SK-N-SH (cell line): Measurements from ENCODE around the gene IL2RA. TPM values are rescaled to one million over a fixed set of nuclear protein-coding genes. Genes with fewer than 3 reads are reported as not detected.

ENCODE experiments used
- CTCF ChIA-PET: fragments of 300-600, 350-600 bp; formaldehyde crosslinking; extraction: SDS; loops from one replicate; lab custom pipeline; 2021; lab: Yijun Ruan, JAX
- POLR2A ChIA-PET: fragments of 350-600 bp; sonication (Branson Sonifier 250); formaldehyde crosslinking; extraction: SDS; loops from one replicate; lab custom pipeline; 2020; ENCODE audit warnings: antibody characterized with exemption, inconsistent platforms; lab: Yijun Ruan, JAX
- DNase-seq: peaks from one replicate; pipeline ENCODE4 v3.0.0; 2012
- H2AFZ ChIP-seq: fragments of 200-600 bp; sonication (generic); 2 replicates; pipeline ENCODE4 v1.8.1; 2016; ENCODE audit warnings: antibody characterized with exemption, mild to moderate bottlenecking, low read depth
- H3F3A ChIP-seq: fragments of 200-600 bp; sonication (generic); replicated peaks from 2 replicates; pipeline ENCODE3; 2016; ENCODE audit warnings: antibody characterized with exemption, mild to moderate bottlenecking; ENCODE audit not compliant: insufficient read depth
- H3K27ac ChIP-seq, 2 experiments: fragments of 200-500 bp in 1 of 2; fragments of 200-600 bp in 1 of 2; sonication (Bioruptor generic) in 1 of 2; sonication (generic), shearing (Covaris generic) in 1 of 2; 2 replicates each; pipeline versions ENCODE4 v1.5.1 to v1.6.1; 2014 to 2016; ENCODE audit warnings: low read depth in 2 of 2, inconsistent platforms in 1 of 2, low read length in 1 of 2, mild to moderate bottlenecking in 1 of 2, mixed read lengths in 1 of 2
- H3K27me3 ChIP-seq: fragments of 200-600 bp; sonication (generic), shearing (Covaris generic); 2 replicates; pipeline ENCODE4 v1.6.1; 2016; ENCODE audit warnings: mixed run types; ENCODE audit not compliant: insufficient read depth
- H3K36me3 ChIP-seq, 2 experiments: fragments of 200-500 bp in 1 of 2; fragments of 200-600 bp in 1 of 2; sonication (Bioruptor generic) in 1 of 2; sonication (generic) in 1 of 2; replicated peaks in 1 of 2; 2 replicates each; pipeline versions ENCODE3 to v1.5.1; 2014 to 2016; ENCODE audit warnings: low read length in 1 of 2, mild to moderate bottlenecking in 1 of 2; ENCODE audit not compliant: insufficient read depth in 2 of 2, control insufficient read depth in 1 of 2
- H3K4me1 ChIP-seq, 2 experiments: fragments of 200-500 bp in 1 of 2; fragments of 200-600 bp in 1 of 2; sonication (Bioruptor generic) in 1 of 2; sonication (generic), shearing (Covaris generic) in 1 of 2; 2 replicates each; pipeline versions ENCODE4 v1.5.1 to v1.6.1; 2014 to 2016; ENCODE audit warnings: low read depth in 1 of 2, low read length in 1 of 2, mixed run types in 1 of 2; ENCODE audit not compliant: insufficient read depth in 2 of 2, control insufficient read depth in 1 of 2
- H3K4me2 ChIP-seq: fragments of 200-600 bp; sonication (generic), shearing (Covaris generic); 2 replicates; pipeline ENCODE4 v1.6.1; 2017; ENCODE audit warnings: mixed run types
- H3K4me3 ChIP-seq, 2 experiments: fragments of 200-500 bp in 1 of 2; fragments of 200-600 bp in 1 of 2; sonication (Bioruptor generic) in 1 of 2; sonication (generic), shearing (Covaris generic) in 1 of 2; 2 replicates each; pipeline versions ENCODE4 v1.5.1 to v1.8.1; 2014 to 2016; ENCODE audit warnings: low read depth in 2 of 2, inconsistent platforms in 1 of 2, low read length in 1 of 2, mild to moderate bottlenecking in 1 of 2, mixed read lengths in 1 of 2, moderate library complexity in 1 of 2
- H3K79me2 ChIP-seq: fragments of 200-600 bp; sonication (generic); 2 replicates; pipeline ENCODE4 v1.8.1; 2017; ENCODE audit warnings: mild to moderate bottlenecking; ENCODE audit not compliant: insufficient read depth
- H3K9ac ChIP-seq: fragments of 200-600 bp; sonication (generic); 2 replicates; pipeline ENCODE4 v1.6.1; 2017; ENCODE audit warnings: mixed run types
- H3K9me2 ChIP-seq: fragments of 200-600 bp; sonication (generic); 2 replicates; pipeline ENCODE4 v1.6.1; 2017; ENCODE audit warnings: mixed run types
- H3K9me3 ChIP-seq: fragments of 200-600 bp; sonication (generic); 2 replicates; pipeline ENCODE4 v1.6.1; 2017; ENCODE audit warnings: mixed run types, mild to moderate bottlenecking, moderate library complexity
- H4K20me1 ChIP-seq: fragments of 200-600 bp; sonication (generic); 2 replicates; pipeline ENCODE4 v1.6.1; 2017; ENCODE audit warnings: mild to moderate bottlenecking, mixed run types; ENCODE audit not compliant: insufficient read depth
- CHD2 ChIP-seq: fragments of 150-350 bp; IDR thresholded peaks from 2 replicates; pipeline ENCODE4 v1.6.1; 2018; ENCODE audit warnings: low read length; ENCODE audit not compliant: partially characterized antibody
- CTCF ChIP-seq: fragments of 200-600 bp; sonication (generic); IDR thresholded peaks from 2 replicates; pipeline ENCODE4 v1.6.1; 2017; ENCODE audit warnings: antibody characterized with exemption, mild to moderate bottlenecking, moderate library complexity
- ELF1 ChIP-seq: IDR thresholded peaks from 2 replicates; pipeline ENCODE4 v1.4.0; 2012
- IRF3 ChIP-seq: fragments of 150-350 bp; IDR thresholded peaks from 2 replicates; pipeline ENCODE4 v1.6.1; 2016; ENCODE audit warnings: mild to moderate bottlenecking, low read depth, low read length
- MXI1 ChIP-seq: IDR thresholded peaks from 2 replicates; pipeline ENCODE4 v1.6.1; 2012; ENCODE audit warnings: mild to moderate bottlenecking, low read depth, low read length, improper control_type of control experiment
- PBX3 ChIP-seq: IDR thresholded peaks from 2 replicates; pipeline ENCODE4; 2012
- REST ChIP-seq: IDR thresholded peaks from 2 replicates; pipeline ENCODE4 v1.6.1; 2012; ENCODE audit warnings: mild to moderate bottlenecking, low read depth, low read length, moderate library complexity
- RFX5 ChIP-seq: IDR thresholded peaks from 2 replicates; pipeline ENCODE4 v1.6.1; 2012; ENCODE audit warnings: mild to moderate bottlenecking, improper control_type of control experiment, low read length
- SMC3 ChIP-seq: IDR thresholded peaks from 2 replicates; pipeline ENCODE4 v1.6.1; 2012; ENCODE audit warnings: low read depth, low read length, improper control_type of control experiment
- USF1 ChIP-seq: IDR thresholded peaks from 2 replicates; pipeline ENCODE4 v1.4.0; 2012; ENCODE audit warnings: low read depth, borderline replicate concordance
- USF2 ChIP-seq: fragments of 150-350 bp; IDR thresholded peaks from 2 replicates; pipeline ENCODE4 v1.6.1; 2017; ENCODE audit warnings: antibody characterized with exemption, low read length, low read depth, borderline replicate concordance
- YY1 ChIP-seq: IDR thresholded peaks from 2 replicates; pipeline ENCODE4 v1.4.0; 2012; ENCODE audit warnings: low read depth, mild to moderate bottlenecking
- WGBS: methylation state at CpG from one replicate; pipeline ENCODE4 v1.1.6; 2017; ENCODE audit warnings: low lambda C conversion rate; 5-methylcytosine and 5-hydroxymethylcytosine counted together
- polyA plus RNA-seq, 3 experiments: library from polyadenylated mRNA; depleted of rRNA; stranded (reverse); fragments of >200 nt; gene quantifications; 2 replicates each; pipeline ENCODE4 v1.2.3, GENCODE V29; 2012

Gene IL2RA
- polyA plus RNA-seq, 1 of the 3 experiments (the other 2 are of a cell fraction): not detected

GRCh38 chr10:6040205-6040604, 22.0 kb downstream of the IL2RA start:
- DNase-seq: no peak
- CTCF ChIA-PET: no interaction called here
- no peak overlapping the region for H3K27ac ChIP-seq
- WGBS: 18% methylated on average over 5 of the region's 5 CpGs
- H3K9me2 ChIP-seq: no peaks in the 10 kb centered on the region; the same call in 1 of the 2 replicates
- no peak overlapping the region for H3K4me3 ChIP-seq
- H3K9ac ChIP-seq: no peak overlapping the region
- H4K20me1 ChIP-seq: no peaks in the 10 kb centered on the region
- H3K79me2 ChIP-seq: no peaks in the 10 kb centered on the region
- H2AFZ ChIP-seq: no peak overlapping the region
- peaks cover 48% of the 10 kb centered on the region; the same call in 1 of the 2 replicates for H3K27me3 ChIP-seq
- no peaks in the 10 kb centered on the region for H3K4me1 ChIP-seq
- H3K4me2 ChIP-seq: no peak overlapping the region
- H3F3A ChIP-seq: no peaks in the 10 kb centered on the region
- no peaks in the 10 kb centered on the region for H3K9me3 ChIP-seq
- POLR2A ChIA-PET: no interaction called here
- no peaks in the 10 kb centered on the region for H3K36me3 ChIP-seq
- TF ChIP-seq YY1 (no peak), USF1 (no peak), RFX5 (no peak), IRF3 (no peak), USF2 (no peak), MXI1 (no peak), REST (no peak), ELF1 (no peak)

- no peak overlapping the region for H3K9ac ChIP-seq
- H3K79me2 ChIP-seq: no peaks in the 10 kb centered on the region
- no peaks in the 10 kb centered on the region for H3F3A ChIP-seq
- 18% methylated on average over 4 of the region's 4 CpGs for WGBS
- peaks cover 43% of the 10 kb centered on the region; the same call in 1 of the 2 replicates for H3K27me3 ChIP-seq
- no peak overlapping the region for H2AFZ ChIP-seq
- no peaks in the 10 kb centered on the region for H4K20me1 ChIP-seq
- H3K4me1 ChIP-seq: no peaks in the 10 kb centered on the region
- no peak for DNase-seq
- H3K27ac ChIP-seq: no peak overlapping the region
- H3K9me3 ChIP-seq: no peaks in the 10 kb centered on the region
- CTCF ChIA-PET: no interaction called here
- no peak overlapping the region for H3K4me2 ChIP-seq
- H3K36me3 ChIP-seq: no peaks in the 10 kb centered on the region
- H3K4me3 ChIP-seq: no peak overlapping the region
- no peaks in the 10 kb centered on the region; the same call in 1 of the 2 replicates for H3K9me2 ChIP-seq
- POLR2A ChIA-PET: no interaction called here
- no peak for TF ChIP-seq CTCF
- TF ChIP-seq SMC3: no peak
- no peak for TF ChIP-seq CHD2
- TF ChIP-seq USF1: no peak
- TF ChIP-seq REST: no peak
- TF ChIP-seq PBX3: no peak
Measured at GRCh38 chr10:6039711-6040110, 22.5 kb downstream of the IL2RA start.
